Keratinocyte (primary cell): ENCODE measurements around the gene DIP2C. TPM values are rescaled to one million over a fixed set of nuclear protein-coding genes. Genes with fewer than 3 reads are reported as not detected.
"Not testable (repeated sequence)": the region's sequence is repeated elsewhere in the genome, so short reads cannot be mapped to it uniquely, and the experiment has no call there.

Experiments
- DNase-seq: peaks from one replicate; pipeline ENCODE4 v3.0.0-alpha.2; 2011; ENCODE audit warnings: low read depth, missing footprints, low spot score
- FAIRE-seq: peaks from 2 replicates; lab custom pipeline; 2011; peaks lifted over from hg19 to GRCh38; lab: Jason Lieb, UNC
- H2AFZ ChIP-seq: 2 replicates; pipeline ENCODE4 v1.6.0; 2012; ENCODE audit warnings: low read length, control low read depth, inconsistent platforms; ENCODE audit not compliant: control insufficient read depth
- H3K27ac ChIP-seq: 2 replicates; pipeline ENCODE4 v1.5.1; 2011; ENCODE audit warnings: low read length; ENCODE audit not compliant: control insufficient read depth, insufficient read depth
- H3K27me3 ChIP-seq: 3 replicates; pipeline ENCODE4 v1.6.0; 2011; ENCODE audit warnings: low read length; ENCODE audit not compliant: control insufficient read depth, insufficient read depth; ENCODE audit errors: extremely low read depth
- H3K36me3 ChIP-seq, 2 experiments: 2 replicates in 1 of 2; 3 replicates in 1 of 2; pipeline ENCODE4 v1.5.1; 2011; ENCODE audit warnings: low read length in 2 of 2, mild to moderate bottlenecking in 1 of 2; ENCODE audit not compliant: control insufficient read depth in 2 of 2, insufficient read depth in 2 of 2; ENCODE audit errors: extremely low read depth in 1 of 2
- H3K4me1 ChIP-seq: 3 replicates; pipeline ENCODE4 v1.5.1; 2011; ENCODE audit warnings: low read length; ENCODE audit not compliant: control insufficient read depth, insufficient read depth; ENCODE audit errors: extremely low read depth
- H3K4me2 ChIP-seq: 3 replicates; pipeline ENCODE4 v1.6.0; 2011; ENCODE audit warnings: low read depth, low read length; ENCODE audit not compliant: control insufficient read depth, insufficient read depth; ENCODE audit errors: extremely low read depth
- H3K4me3 ChIP-seq, 3 experiments: fragments of 200-600 bp in 1 of 3; sonication (generic) in 1 of 3; 2 replicates in 2 of 3; 3 replicates in 1 of 3; pipeline ENCODE4 v1.5.1; 2011 to 2016; ENCODE audit warnings: low read length in 3 of 3, mild to moderate bottlenecking in 3 of 3, control low read depth in 2 of 3, inconsistent platforms in 1 of 3, low read depth in 1 of 3, mixed read lengths in 1 of 3, mixed run types in 1 of 3, moderate library complexity in 1 of 3; ENCODE audit not compliant: control insufficient read depth in 2 of 3, insufficient read depth in 2 of 3; ENCODE audit errors: extremely low read depth in 1 of 3
- H3K79me2 ChIP-seq: 2 replicates; pipeline ENCODE4 v1.6.0; 2012; ENCODE audit warnings: low read length; ENCODE audit not compliant: control insufficient read depth, insufficient read depth
- H3K9ac ChIP-seq: 3 replicates; pipeline ENCODE4 v1.6.0; 2011; ENCODE audit warnings: low read length; ENCODE audit not compliant: control insufficient read depth, insufficient read depth; ENCODE audit errors: extremely low read depth
- H3K9me1 ChIP-seq: 3 replicates; pipeline ENCODE4 v1.6.0; 2011; ENCODE audit warnings: low read length; ENCODE audit not compliant: control insufficient read depth, insufficient read depth; ENCODE audit errors: extremely low read depth
- H3K9me3 ChIP-seq: 2 replicates; pipeline ENCODE4 v1.5.1; 2012; ENCODE audit warnings: low read depth, low read length; ENCODE audit not compliant: control insufficient read depth
- H4K20me1 ChIP-seq: 3 replicates; pipeline ENCODE4 v1.6.0; 2011; ENCODE audit warnings: low read length; ENCODE audit not compliant: control insufficient read depth, insufficient read depth; ENCODE audit errors: extremely low read depth
- EZH2 ChIP-seq: IDR thresholded peaks from one replicate; pipeline ENCODE4 v1.6.1; 2012; ENCODE audit warnings: inconsistent platforms, mild to moderate bottlenecking, low read length, moderate library complexity
- dilution Hi-C: fragments of 300-500 bp; cut with MboI; formaldehyde crosslinking; loops from one replicate; pipeline ENCODE4 v1.7.0; 2020; ENCODE audit warnings: low sequenced_read_pairs; ENCODE audit not compliant: extremely low pct_ligation_motif_present
- polyA plus RNA-seq, 5 experiments: library from polyadenylated mRNA; depleted of rRNA in 3 of 5; stranded (reverse) in 3 of 5; stranded (forward) in 1 of 5; unstranded in 1 of 5; fragments of >200 nt; gene quantifications; 1 replicate in 1 of 5; 2 replicates in 3 of 5; 3 replicates in 1 of 5; pipeline versions ENCODE4 v1.2.1 to v1.2.3, GENCODE V29; 2011 to 2012; ENCODE audit warnings: missing spikeins in 2 of 5, low read depth in 1 of 5, low replicate concordance in 1 of 5
- TF ChIP-seq, protein P1 (sequence below), 3 experiments: IDR thresholded peaks in 1 of 3; conservative IDR thresholded peaks in 1 of 3; optimal IDR thresholded peaks in 1 of 3; 2 replicates in 2 of 3; 3 replicates in 1 of 3; pipeline versions ENCODE3 to v1.5.1; 2011; ENCODE audit warnings: low read length in 3 of 3, mild to moderate bottlenecking in 3 of 3, moderate library complexity in 2 of 3, control low read depth in 1 of 3, inconsistent platforms in 1 of 3; ENCODE audit not compliant: insufficient read depth in 2 of 3; ENCODE audit errors: extremely low read depth in 1 of 3

DIP2C gene
- polyA plus RNA-seq, 1 donor (not counting 4 experiments of a cell fraction or from before 2014, with no cell fraction given), result 1.3 TPM

DNA sequence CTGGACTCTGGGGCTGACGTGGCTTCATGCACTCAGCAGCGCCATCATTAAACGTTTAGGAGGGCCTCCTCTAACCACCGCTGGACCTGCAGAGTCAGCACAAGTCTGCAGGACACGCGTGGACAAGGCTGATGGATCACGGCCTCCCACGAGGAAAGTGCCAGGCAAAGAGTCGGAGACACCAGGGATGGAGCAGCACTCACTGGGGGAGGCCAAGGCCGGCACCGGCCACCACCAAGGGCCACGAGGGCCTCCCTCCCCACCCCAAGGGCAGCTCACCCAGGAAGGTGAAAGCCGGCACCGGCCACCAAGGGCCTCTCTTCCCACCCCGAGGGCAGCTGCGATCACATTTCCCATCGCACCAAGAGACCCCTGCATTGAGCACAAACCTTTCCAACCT, 91.5 kb downstream of the DIP2C start:
- FAIRE-seq, result no peak
- no peak for TF ChIP-seq EZH2
- no peak for DNase-seq
- H4K20me1 ChIP-seq, result no peaks in the 10 kb centered on the region
- no peak overlapping the region for H3K27ac ChIP-seq
- H3K79me2 ChIP-seq, result no peaks in the 10 kb centered on the region
- H3K9ac ChIP-seq, result no peak overlapping the region
- no peaks in the 10 kb centered on the region for H3K4me1 ChIP-seq
- H2AFZ ChIP-seq, result no peak overlapping the region
- dilution Hi-C loops, result no loop called here
- no peak overlapping the region for H3K4me2 ChIP-seq
- H3K9me1 ChIP-seq, result no peaks in the 10 kb centered on the region
- H3K9me3 ChIP-seq, result no peaks in the 10 kb centered on the region
- no peaks in the 10 kb centered on the region for H3K27me3 ChIP-seq
- H3K36me3 ChIP-seq, result peaks cover 0 to 1% of the 10 kb centered on the region in 2 experiments
- no peak overlapping the region for H3K4me3 ChIP-seq

DNA sequence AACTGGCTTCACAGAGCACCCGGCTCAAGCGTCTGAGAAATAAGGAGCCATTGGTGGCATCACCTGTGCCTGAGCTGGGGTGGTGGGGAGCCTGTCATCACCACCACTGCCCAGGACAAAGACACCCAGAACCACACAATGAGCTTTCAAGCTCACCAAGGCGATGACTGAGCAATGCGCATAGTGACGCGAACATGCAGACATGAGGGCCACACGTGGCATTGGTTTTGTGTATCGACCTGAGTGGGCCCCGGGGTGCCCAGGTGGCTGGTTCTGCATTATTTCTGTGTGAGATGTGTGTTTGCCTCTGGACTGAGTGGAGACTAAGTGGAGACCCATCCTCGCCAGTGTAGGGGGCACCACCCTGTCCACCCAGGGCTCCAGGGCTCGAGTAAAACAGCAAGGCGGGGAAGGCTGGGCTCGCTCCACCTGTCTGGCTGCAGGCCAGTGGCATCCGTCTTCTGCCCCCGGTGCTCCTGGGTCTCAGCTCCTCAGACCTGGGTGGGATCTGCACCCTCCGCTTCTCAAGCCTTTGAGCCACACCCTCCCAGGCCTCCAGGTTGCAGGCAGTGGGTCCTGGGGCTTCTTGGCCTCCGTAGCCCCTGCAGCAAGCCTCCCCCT, 92.6 kb downstream of the DIP2C start:
- Histone ChIP-seq H3K9me1 (no peaks in the 10 kb centered on the region), H3K27me3 (no peaks in the 10 kb centered on the region), H3K9ac (no peak overlapping the region), H3K27ac (no peak overlapping the region), H3K36me3 (peaks cover 0 to 1% of the 10 kb centered on the region in 2 experiments), H3K79me2 (no peaks in the 10 kb centered on the region), H3K9me3 (no peaks in the 10 kb centered on the region), H3K4me2 (no peak overlapping the region), H2AFZ (no peak overlapping the region), H4K20me1 (no peaks in the 10 kb centered on the region), H3K4me1 (no peaks in the 10 kb centered on the region), H3K4me3 (no peak overlapping the region)
- DNase-seq (no peak), FAIRE-seq (no peak)
- dilution Hi-C loops, result no loop called here
- no peak for TF ChIP-seq EZH2
- TF ChIP-seq, protein P1, sequence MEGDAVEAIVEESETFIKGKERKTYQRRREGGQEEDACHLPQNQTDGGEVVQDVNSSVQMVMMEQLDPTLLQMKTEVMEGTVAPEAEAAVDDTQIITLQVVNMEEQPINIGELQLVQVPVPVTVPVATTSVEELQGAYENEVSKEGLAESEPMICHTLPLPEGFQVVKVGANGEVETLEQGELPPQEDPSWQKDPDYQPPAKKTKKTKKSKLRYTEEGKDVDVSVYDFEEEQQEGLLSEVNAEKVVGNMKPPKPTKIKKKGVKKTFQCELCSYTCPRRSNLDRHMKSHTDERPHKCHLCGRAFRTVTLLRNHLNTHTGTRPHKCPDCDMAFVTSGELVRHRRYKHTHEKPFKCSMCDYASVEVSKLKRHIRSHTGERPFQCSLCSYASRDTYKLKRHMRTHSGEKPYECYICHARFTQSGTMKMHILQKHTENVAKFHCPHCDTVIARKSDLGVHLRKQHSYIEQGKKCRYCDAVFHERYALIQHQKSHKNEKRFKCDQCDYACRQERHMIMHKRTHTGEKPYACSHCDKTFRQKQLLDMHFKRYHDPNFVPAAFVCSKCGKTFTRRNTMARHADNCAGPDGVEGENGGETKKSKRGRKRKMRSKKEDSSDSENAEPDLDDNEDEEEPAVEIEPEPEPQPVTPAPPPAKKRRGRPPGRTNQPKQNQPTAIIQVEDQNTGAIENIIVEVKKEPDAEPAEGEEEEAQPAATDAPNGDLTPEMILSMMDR (optimal IDR thresholded peaks at IDR 0.05 in 1 of 3, IDR thresholded peaks at IDR 0.05 in 1 of 3, conservative IDR thresholded peaks at IDR 0.05 in 1 of 3; ENCODE audit: extremely low read depth in 1 of 3, insufficient read depth in 2 of 3, low read length in 3 of 3), result no peak

DNA sequence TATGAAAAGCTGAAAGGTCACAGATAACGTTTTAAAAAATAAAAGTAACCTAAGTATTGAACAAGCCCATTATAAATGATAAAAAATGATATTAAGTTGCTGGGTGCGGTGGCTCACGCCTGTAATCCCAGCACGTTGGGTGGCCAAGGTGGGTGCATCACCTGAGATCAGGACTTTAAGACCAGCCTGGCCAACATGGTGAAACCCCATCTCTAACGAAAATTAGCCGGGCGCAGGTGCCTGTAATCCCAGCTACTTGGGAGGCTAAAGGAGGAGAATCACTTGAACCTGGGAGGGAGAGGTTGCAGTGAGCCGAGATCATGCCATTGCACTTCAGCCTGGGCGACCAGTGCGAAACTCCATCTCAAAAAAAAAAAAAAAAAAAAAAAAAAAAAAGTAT, 93.3 kb downstream of the DIP2C start:
- H3K79me2 ChIP-seq, H3K4me1 ChIP-seq, H3K36me3 ChIP-seq, H4K20me1 ChIP-seq, H3K9ac ChIP-seq, H3K4me2 ChIP-seq, dilution Hi-C loops, DNase-seq, H3K4me3 ChIP-seq, H3K27ac ChIP-seq, H3K9me1 ChIP-seq, H2AFZ ChIP-seq, H3K27me3 ChIP-seq, H3K9me3 ChIP-seq, FAIRE-seq: not testable (repeated sequence)
